ENCODE measurements around the gene MCM9.

DNA sequence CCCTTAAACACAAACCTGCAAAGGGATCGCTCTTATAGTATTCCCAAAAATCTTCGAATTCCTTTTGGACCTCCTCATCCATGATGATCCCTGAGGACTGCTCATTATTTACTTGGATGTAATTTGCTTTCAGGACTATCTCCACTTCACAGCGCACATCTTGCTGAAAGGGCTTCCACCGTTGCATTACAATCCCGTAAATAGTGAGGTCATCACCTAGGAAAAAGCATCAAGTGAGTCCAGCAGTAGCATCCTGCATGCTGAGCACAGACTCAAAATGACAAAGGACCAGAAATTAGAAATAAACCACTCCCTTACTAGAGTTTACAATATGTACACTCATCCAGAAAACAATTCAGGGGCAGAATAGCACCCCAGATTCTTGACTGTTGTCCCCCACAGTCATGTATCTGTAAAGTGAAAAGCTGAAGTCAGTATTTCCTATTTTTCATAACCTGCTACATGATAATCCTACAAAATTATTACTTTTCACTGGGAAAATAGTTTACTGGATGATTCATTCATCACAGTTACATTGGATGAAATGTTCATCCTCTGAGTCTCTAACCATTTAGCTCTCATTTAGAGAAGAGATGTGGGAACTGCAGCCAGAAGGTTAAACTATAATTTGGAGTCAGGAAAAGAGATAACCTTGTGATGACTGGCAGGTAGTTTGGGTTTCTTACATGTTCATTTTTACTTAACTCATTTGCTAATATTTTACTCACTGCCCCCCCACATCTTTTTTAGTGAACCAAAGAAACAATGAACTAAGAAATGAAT is 17.2 kb downstream of the MCM9 start:
- TF ChIP-seq, protein P1, sequence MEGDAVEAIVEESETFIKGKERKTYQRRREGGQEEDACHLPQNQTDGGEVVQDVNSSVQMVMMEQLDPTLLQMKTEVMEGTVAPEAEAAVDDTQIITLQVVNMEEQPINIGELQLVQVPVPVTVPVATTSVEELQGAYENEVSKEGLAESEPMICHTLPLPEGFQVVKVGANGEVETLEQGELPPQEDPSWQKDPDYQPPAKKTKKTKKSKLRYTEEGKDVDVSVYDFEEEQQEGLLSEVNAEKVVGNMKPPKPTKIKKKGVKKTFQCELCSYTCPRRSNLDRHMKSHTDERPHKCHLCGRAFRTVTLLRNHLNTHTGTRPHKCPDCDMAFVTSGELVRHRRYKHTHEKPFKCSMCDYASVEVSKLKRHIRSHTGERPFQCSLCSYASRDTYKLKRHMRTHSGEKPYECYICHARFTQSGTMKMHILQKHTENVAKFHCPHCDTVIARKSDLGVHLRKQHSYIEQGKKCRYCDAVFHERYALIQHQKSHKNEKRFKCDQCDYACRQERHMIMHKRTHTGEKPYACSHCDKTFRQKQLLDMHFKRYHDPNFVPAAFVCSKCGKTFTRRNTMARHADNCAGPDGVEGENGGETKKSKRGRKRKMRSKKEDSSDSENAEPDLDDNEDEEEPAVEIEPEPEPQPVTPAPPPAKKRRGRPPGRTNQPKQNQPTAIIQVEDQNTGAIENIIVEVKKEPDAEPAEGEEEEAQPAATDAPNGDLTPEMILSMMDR (IDR thresholded peaks at IDR 0.05): no peak
- TF ChIP-seq POLR2A (IDR thresholded peaks at IDR 0.05) (no peak), POLR2AphosphoS5 (IDR thresholded peaks at IDR 0.05) (no peak)
